HEK293 (cell line): ENCODE results near the gene YDJC.

Source experiments
- BCL11B ChIP-seq: fragments of 450-650 bp; formaldehyde crosslinking; IDR thresholded peaks from 2 replicates; pipeline ENCODE4 v1.5.1; 2016; ENCODE audit warnings: low read depth, missing biosample characterization, missing genetic modification characterization
- GLI2 ChIP-seq: fragments of 450-650 bp; formaldehyde crosslinking; IDR thresholded peaks from 2 replicates; pipeline ENCODE4; 2017; ENCODE audit warnings: missing biosample characterization, missing genetic modification characterization, low read depth, borderline replicate concordance
- GLIS1 ChIP-seq: fragments of 450-650 bp; formaldehyde crosslinking; IDR thresholded peaks from 2 replicates; pipeline ENCODE4 v1.5.1; 2016; ENCODE audit warnings: missing biosample characterization, missing genetic modification characterization
- GLIS2 ChIP-seq: fragments of 450-650 bp; formaldehyde crosslinking; IDR thresholded peaks from 2 replicates; pipeline ENCODE4 v1.5.1; 2016; ENCODE audit warnings: missing biosample characterization, missing genetic modification characterization
- HOXD13 ChIP-seq: sonication (generic); formaldehyde crosslinking; IDR thresholded peaks from 2 replicates; pipeline ENCODE4 v1.8.0; 2022; ENCODE audit warnings: missing genetic modification reagents, borderline replicate concordance
- KLF16 ChIP-seq: fragments of 450-650 bp; formaldehyde crosslinking; IDR thresholded peaks from 2 replicates; pipeline ENCODE4 v1.5.1; 2017; ENCODE audit warnings: missing biosample characterization, missing genetic modification characterization
- PRDM4 ChIP-seq: fragments of 450-650 bp; formaldehyde crosslinking; IDR thresholded peaks from 2 replicates; pipeline ENCODE4 v1.5.1; 2017; ENCODE audit warnings: missing biosample characterization, missing genetic modification characterization
- SCRT1 ChIP-seq: fragments of 450-650 bp; formaldehyde crosslinking; IDR thresholded peaks from 2 replicates; pipeline ENCODE4 v1.5.1; 2016; ENCODE audit warnings: missing biosample characterization, missing genetic modification characterization, borderline replicate concordance
- ZBTB26 ChIP-seq: fragments of 450-650 bp; formaldehyde crosslinking; optimal IDR thresholded peaks from 2 replicates; pipeline ENCODE3; 2016; ENCODE audit warnings: missing biosample characterization, mild to moderate bottlenecking, missing genetic modification characterization
- ZBTB7A ChIP-seq: fragments of 450-650 bp; formaldehyde crosslinking; IDR thresholded peaks from 2 replicates; pipeline ENCODE4 v1.5.1; 2016; ENCODE audit warnings: low read depth, missing biosample characterization, missing genetic modification characterization
- ZNF121 ChIP-seq: fragments of 450-650 bp; formaldehyde crosslinking; IDR thresholded peaks from 2 replicates; pipeline ENCODE4 v1.5.1; 2016; ENCODE audit warnings: missing biosample characterization, missing genetic modification characterization
- ZNF19 ChIP-seq: fragments of 450-650 bp; formaldehyde crosslinking; IDR thresholded peaks from 2 replicates; pipeline ENCODE4; 2016; ENCODE audit warnings: missing biosample characterization, missing genetic modification characterization, low read depth
- ZNF221 ChIP-seq: fragments of 450-650 bp; formaldehyde crosslinking; IDR thresholded peaks from 2 replicates; pipeline ENCODE4 v1.5.1; 2017; ENCODE audit warnings: missing biosample characterization, missing genetic modification characterization, borderline replicate concordance
- ZNF23 ChIP-seq: fragments of 450-650 bp; formaldehyde crosslinking; IDR thresholded peaks from 2 replicates; pipeline ENCODE4 v1.5.1; 2016; ENCODE audit warnings: missing biosample characterization, missing genetic modification characterization, borderline replicate concordance
- ZNF335 ChIP-seq: fragments of 450-650 bp; formaldehyde crosslinking; conservative IDR thresholded peaks from 2 replicates; pipeline ENCODE4 v1.5.1; 2016; ENCODE audit warnings: missing biosample characterization, missing genetic modification characterization
- ZNF350 ChIP-seq: fragments of 450-650 bp; formaldehyde crosslinking; IDR thresholded peaks from 2 replicates; pipeline ENCODE4 v1.5.0; 2017; ENCODE audit warnings: missing biosample characterization, mild to moderate bottlenecking, missing genetic modification characterization
- ZNF394 ChIP-seq: fragments of 450-650 bp; formaldehyde crosslinking; IDR thresholded peaks from 2 replicates; pipeline ENCODE4 v1.5.1; 2016; ENCODE audit warnings: missing biosample characterization, missing genetic modification characterization, mild to moderate bottlenecking, moderate library complexity, borderline replicate concordance
- ZNF433 ChIP-seq: fragments of 450-650 bp; formaldehyde crosslinking; IDR thresholded peaks from 2 replicates; pipeline ENCODE4 v1.5.1; 2016; ENCODE audit warnings: missing biosample characterization, missing genetic modification characterization, low read depth
- ZNF473 ChIP-seq: fragments of 450-650 bp; formaldehyde crosslinking; IDR thresholded peaks from 2 replicates; pipeline ENCODE4 v1.5.1; 2017; ENCODE audit warnings: missing biosample characterization, missing genetic modification characterization
- ZNF530 ChIP-seq: fragments of 450-650 bp; formaldehyde crosslinking; IDR thresholded peaks from 2 replicates; pipeline ENCODE4 v1.5.1; 2016; ENCODE audit warnings: low read depth, missing biosample characterization, missing genetic modification characterization
- ZNF677 ChIP-seq: fragments of 450-650 bp; IDR thresholded peaks from 2 replicates; pipeline ENCODE4 v1.5.0; 2018; ENCODE audit warnings: missing biosample characterization, mild to moderate bottlenecking, missing genetic modification characterization, moderate library complexity
- ZNF692 ChIP-seq: fragments of 450-650 bp; formaldehyde crosslinking; IDR thresholded peaks from 2 replicates; pipeline ENCODE4 v1.5.1; 2016; ENCODE audit warnings: missing biosample characterization, missing genetic modification characterization
- TF ChIP-seq, protein P1 (sequence below): fragments of 450-650 bp; formaldehyde crosslinking; IDR thresholded peaks from 2 replicates; pipeline ENCODE4 v1.5.1; 2016; ENCODE audit warnings: missing biosample characterization, missing genetic modification characterization
- TF ChIP-seq, protein P2 (sequence below): fragments of 450-650 bp; formaldehyde crosslinking; IDR thresholded peaks from 2 replicates; pipeline ENCODE4 v1.5.1; 2017; ENCODE audit warnings: missing biosample characterization, missing genetic modification characterization
- TF ChIP-seq, protein P3 (sequence below): fragments of 450-650 bp; formaldehyde crosslinking; IDR thresholded peaks from 2 replicates; pipeline ENCODE4 v1.5.1; 2016; ENCODE audit warnings: missing biosample characterization, missing genetic modification characterization
- TF ChIP-seq, protein P4 (sequence below): fragments of 450-650 bp; formaldehyde crosslinking; conservative IDR thresholded peaks from 2 replicates; pipeline ENCODE4 v1.5.1; 2016; ENCODE audit warnings: low read depth, missing biosample characterization, missing genetic modification characterization

YDJC gene

GRCh38 chr22:21629255-21630149, at the start of gene YDJC (continued):
- TF ChIP-seq ZBTB7A (peak; percentile 45; the same call in 1 of the 2 replicates), GLIS1 (tag by site-specific recombination) (peak; percentile 50), ZNF19 (tag by site-specific recombination) (no peak), PRDM4 (peak; percentile 50; the same call in 1 of the 2 replicates), ZNF692 (tag by site-specific recombination) (peak; percentile 98), GLIS2 (peak; percentile 86), ZNF433 (tag by site-specific recombination) (no peak), ZNF335 (tag by site-specific recombination) (peak; percentile 90), ZNF530 (tag by site-specific recombination) (no peak), KLF16 (tag by site-specific recombination) (peak; percentile 92), ZNF350 (no peak), ZNF23 (tag by site-specific recombination) (no peak), ZNF394 (tag by site-specific recombination) (peak; percentile 100), ZNF221 (no peak), SCRT1 (tag by site-specific recombination) (no peak), ZNF677 (0 out of 2 replicates have a peak, but pooled peaks have one; percentile 34), HOXD13 (CRISPR knock-in tag) (no peak), ZNF473 (tag by site-specific recombination) (no peak), ZBTB26 (tag by site-specific recombination) (peak; percentile 94), BCL11B (tag by site-specific recombination) (peak; percentile 73; the same call in 1 of the 2 replicates), ZNF121 (tag by site-specific recombination) (no peak), GLI2 (tag by site-specific recombination) (no peak)
- TF ChIP-seq, protein P1, sequence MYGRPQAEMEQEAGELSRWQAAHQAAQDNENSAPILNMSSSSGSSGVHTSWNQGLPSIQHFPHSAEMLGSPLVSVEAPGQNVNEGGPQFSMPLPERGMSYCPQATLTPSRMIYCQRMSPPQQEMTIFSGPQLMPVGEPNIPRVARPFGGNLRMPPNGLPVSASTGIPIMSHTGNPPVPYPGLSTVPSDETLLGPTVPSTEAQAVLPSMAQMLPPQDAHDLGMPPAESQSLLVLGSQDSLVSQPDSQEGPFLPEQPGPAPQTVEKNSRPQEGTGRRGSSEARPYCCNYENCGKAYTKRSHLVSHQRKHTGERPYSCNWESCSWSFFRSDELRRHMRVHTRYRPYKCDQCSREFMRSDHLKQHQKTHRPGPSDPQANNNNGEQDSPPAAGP (tag by site-specific recombination): peak; percentile 63
- TF ChIP-seq, protein P2, sequence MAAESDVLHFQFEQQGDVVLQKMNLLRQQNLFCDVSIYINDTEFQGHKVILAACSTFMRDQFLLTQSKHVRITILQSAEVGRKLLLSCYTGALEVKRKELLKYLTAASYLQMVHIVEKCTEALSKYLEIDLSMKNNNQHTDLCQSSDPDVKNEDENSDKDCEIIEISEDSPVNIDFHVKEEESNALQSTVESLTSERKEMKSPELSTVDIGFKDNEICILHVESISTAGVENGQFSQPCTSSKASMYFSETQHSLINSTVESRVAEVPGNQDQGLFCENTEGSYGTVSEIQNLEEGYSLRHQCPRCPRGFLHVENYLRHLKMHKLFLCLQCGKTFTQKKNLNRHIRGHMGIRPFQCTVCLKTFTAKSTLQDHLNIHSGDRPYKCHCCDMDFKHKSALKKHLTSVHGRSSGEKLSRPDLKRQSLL (tag by site-specific recombination): peak; percentile 93
- TF ChIP-seq, protein P3, sequence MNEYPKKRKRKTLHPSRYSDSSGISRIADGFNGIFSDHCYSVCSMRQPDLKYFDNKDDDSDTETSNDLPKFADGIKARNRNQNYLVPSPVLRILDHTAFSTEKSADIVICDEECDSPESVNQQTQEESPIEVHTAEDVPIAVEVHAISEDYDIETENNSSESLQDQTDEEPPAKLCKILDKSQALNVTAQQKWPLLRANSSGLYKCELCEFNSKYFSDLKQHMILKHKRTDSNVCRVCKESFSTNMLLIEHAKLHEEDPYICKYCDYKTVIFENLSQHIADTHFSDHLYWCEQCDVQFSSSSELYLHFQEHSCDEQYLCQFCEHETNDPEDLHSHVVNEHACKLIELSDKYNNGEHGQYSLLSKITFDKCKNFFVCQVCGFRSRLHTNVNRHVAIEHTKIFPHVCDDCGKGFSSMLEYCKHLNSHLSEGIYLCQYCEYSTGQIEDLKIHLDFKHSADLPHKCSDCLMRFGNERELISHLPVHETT (tag by site-specific recombination): peak; percentile 73
- TF ChIP-seq, protein P4, sequence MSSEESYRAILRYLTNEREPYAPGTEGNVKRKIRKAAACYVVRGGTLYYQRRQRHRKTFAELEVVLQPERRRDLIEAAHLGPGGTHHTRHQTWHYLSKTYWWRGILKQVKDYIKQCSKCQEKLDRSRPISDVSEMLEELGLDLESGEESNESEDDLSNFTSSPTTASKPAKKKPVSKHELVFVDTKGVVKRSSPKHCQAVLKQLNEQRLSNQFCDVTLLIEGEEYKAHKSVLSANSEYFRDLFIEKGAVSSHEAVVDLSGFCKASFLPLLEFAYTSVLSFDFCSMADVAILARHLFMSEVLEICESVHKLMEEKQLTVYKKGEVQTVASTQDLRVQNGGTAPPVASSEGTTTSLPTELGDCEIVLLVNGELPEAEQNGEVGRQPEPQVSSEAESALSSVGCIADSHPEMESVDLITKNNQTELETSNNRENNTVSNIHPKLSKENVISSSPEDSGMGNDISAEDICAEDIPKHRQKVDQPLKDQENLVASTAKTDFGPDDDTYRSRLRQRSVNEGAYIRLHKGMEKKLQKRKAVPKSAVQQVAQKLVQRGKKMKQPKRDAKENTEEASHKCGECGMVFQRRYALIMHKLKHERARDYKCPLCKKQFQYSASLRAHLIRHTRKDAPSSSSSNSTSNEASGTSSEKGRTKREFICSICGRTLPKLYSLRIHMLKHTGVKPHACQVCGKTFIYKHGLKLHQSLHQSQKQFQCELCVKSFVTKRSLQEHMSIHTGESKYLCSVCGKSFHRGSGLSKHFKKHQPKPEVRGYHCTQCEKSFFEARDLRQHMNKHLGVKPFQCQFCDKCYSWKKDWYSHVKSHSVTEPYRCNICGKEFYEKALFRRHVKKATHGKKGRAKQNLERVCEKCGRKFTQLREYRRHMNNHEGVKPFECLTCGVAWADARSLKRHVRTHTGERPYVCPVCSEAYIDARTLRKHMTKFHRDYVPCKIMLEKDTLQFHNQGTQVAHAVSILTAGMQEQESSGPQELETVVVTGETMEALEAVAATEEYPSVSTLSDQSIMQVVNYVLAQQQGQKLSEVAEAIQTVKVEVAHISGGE (tag by site-specific recombination): peak; percentile 83
